Left kidney (tissue), 2 donors: ENCODE measurements around the gene PLAAT3. TPM values are rescaled to one million over a fixed set of nuclear protein-coding genes. Genes with fewer than 3 reads are reported as not detected.
"Not testable (repeated sequence)": the region's sequence is repeated elsewhere in the genome, so short reads cannot be mapped to it uniquely, and the experiment has no call there.

Experiments
- DNase-seq: peaks from one replicate; pipeline ENCODE4 v3.0.0-alpha.2; 2013
- polyA plus RNA-seq: library from polyadenylated mRNA; unstranded; fragments of 120-200 nt; gene quantifications from one replicate; pipeline ENCODE4 v1.2.1, GENCODE V29; 2013; ENCODE audit not compliant: insufficient read length

Gene PLAAT3
- polyA plus RNA-seq, 1 donor, result 15.1 TPM

- no peak for DNase-seq
These were observed 3.4 kb downstream of the PLAAT3 start for GRCh38 chr11:63610604-63611394.

- DNase-seq, result no peak
These were observed 4.2 kb downstream of the PLAAT3 start for GRCh38 chr11:63609971-63610580.

- no peak for DNase-seq
These were observed 4.7 kb downstream of the PLAAT3 start for GRCh38 chr11:63609536-63609935.

- no peak for DNase-seq
These were observed 5.6 kb downstream of the PLAAT3 start for GRCh38 chr11:63608353-63609345.

GRCh38 chr11:63603180-63603518 lies 11.1 kb downstream of the PLAAT3 start:
- DNase-seq, result no peak

- not testable (repeated sequence) for DNase-seq
These were observed 11.7 kb downstream of the PLAAT3 start for GRCh38 chr11:63602290-63603179.

GRCh38 chr11:63599211-63600122 lies 14.8 kb downstream of the PLAAT3 start:
- DNase-seq, result no peak

- DNase-seq, result no peak
These were observed 15.7 kb downstream of the PLAAT3 start for GRCh38 chr11:63598556-63598955.

GRCh38 chr11:63595296-63595695 lies 18.9 kb downstream of the PLAAT3 start:
- no peak for DNase-seq

GRCh38 chr11:63592975-63593395 lies 21.2 kb downstream of the PLAAT3 start:
- DNase-seq, result no peak

GRCh38 chr11:63590024-63590788 lies 24.0 kb downstream of the PLAAT3 start:
- DNase-seq, result no peak

- no peak for DNase-seq
These were observed 25.2 kb downstream of the PLAAT3 start for GRCh38 chr11:63589000-63589399.

- DNase-seq, result no peak
These were observed 27.6 kb downstream of the PLAAT3 start for GRCh38 chr11:63586451-63587166.

- no peak for DNase-seq
These were observed 30.9 kb downstream of the PLAAT3 start for GRCh38 chr11:63583357-63583677.

- not testable (repeated sequence) for DNase-seq
These were observed 33.0 kb downstream of the PLAAT3 start for GRCh38 chr11:63581224-63581623.

GRCh38 chr11:63578882-63579281 lies 35.4 kb downstream of the PLAAT3 start:
- not testable (repeated sequence) for DNase-seq

GRCh38 chr11:63574856-63575602 lies 39.2 kb downstream of the PLAAT3 start:
- no peak for DNase-seq
